Activated CD4-positive, alpha-beta T cell treated with anti-CD3 and anti-CD28 coated beads, Interleukin-2, amount 10 ng/mL, durations not matched to agents 24 days and 14 days (primary cell): ENCODE measurements around the gene SLC6A9. TPM values are rescaled to one million over a fixed set of nuclear protein-coding genes. Genes with fewer than 3 reads are reported as not detected.
A peak's percentile ranks its signal among the peaks of the same experiment; 100 is the strongest.

Source experiments
- DNase-seq: peaks from one replicate; pipeline ENCODE4 v3.0.0; 2022
- H3K27ac Mint-ChIP-seq: one replicate; pipeline ENCODE4 v1.8.0; 2022; ENCODE audit warnings: mild to moderate bottlenecking, mixed read lengths
- H3K27me3 Mint-ChIP-seq: one replicate; pipeline ENCODE4 v1.8.0; 2022; ENCODE audit warnings: mixed read lengths
- H3K36me3 Mint-ChIP-seq: one replicate; pipeline ENCODE4 v1.8.0; 2022; ENCODE audit warnings: low read depth, mild to moderate bottlenecking, mixed read lengths
- H3K4me1 Mint-ChIP-seq: one replicate; pipeline ENCODE4 v1.8.0; 2021; ENCODE audit warnings: mixed read lengths
- H3K4me3 Mint-ChIP-seq: one replicate; pipeline ENCODE4 v1.8.0; 2022; ENCODE audit warnings: mild to moderate bottlenecking, moderate library complexity, mixed read lengths
- H3K9me3 Mint-ChIP-seq: one replicate; pipeline ENCODE4 v1.8.0; 2021; ENCODE audit warnings: mixed read lengths
- intact Hi-C: fragments of 100-400 bp; cut with micrococcal nuclease; formaldehyde crosslinking; loops from one replicate; pipeline ENCODE4 v1.15.1; 2023
- total RNA-seq: library from RNA; stranded (reverse); gene quantifications from 2 replicates; pipeline ENCODE4 v1.2.3, GENCODE V29; 2022

SLC6A9 gene
- total RNA-seq, 1 donor from 2014 or later: 6.5 TPM

GRCh38 chr1:44061857-44062256 lies 30.6 kb upstream of the SLC6A9 start:
- H3K4me3 Mint-ChIP-seq: no peak overlapping the region
- no peak overlapping the region for H3K27ac Mint-ChIP-seq
- no peaks in the 10 kb centered on the region for H3K4me1 Mint-ChIP-seq

GRCh38 chr1:44060830-44061267 lies 29.6 kb upstream of the SLC6A9 start:
- Mint-ChIP-seq H3K4me1 (no peaks in the 10 kb centered on the region), H3K36me3 (no peaks in the 10 kb centered on the region), H3K27me3 (peaks cover 22% of the 10 kb centered on the region), H3K4me3 (no peak overlapping the region), H3K9me3 (no peaks in the 10 kb centered on the region), H3K27ac (no peak overlapping the region)
- intact Hi-C loops: no loop called here
- DNase-seq: no peak

More at GRCh38 chr1:44061857-44062256, 30.6 kb upstream of the SLC6A9 start:
- DNase-seq: no peak
- H3K27me3 Mint-ChIP-seq: peaks cover 24% of the 10 kb centered on the region
- no peaks in the 10 kb centered on the region for H3K9me3 Mint-ChIP-seq
- intact Hi-C loops: no loop called here
- no peaks in the 10 kb centered on the region for H3K36me3 Mint-ChIP-seq

DNA sequence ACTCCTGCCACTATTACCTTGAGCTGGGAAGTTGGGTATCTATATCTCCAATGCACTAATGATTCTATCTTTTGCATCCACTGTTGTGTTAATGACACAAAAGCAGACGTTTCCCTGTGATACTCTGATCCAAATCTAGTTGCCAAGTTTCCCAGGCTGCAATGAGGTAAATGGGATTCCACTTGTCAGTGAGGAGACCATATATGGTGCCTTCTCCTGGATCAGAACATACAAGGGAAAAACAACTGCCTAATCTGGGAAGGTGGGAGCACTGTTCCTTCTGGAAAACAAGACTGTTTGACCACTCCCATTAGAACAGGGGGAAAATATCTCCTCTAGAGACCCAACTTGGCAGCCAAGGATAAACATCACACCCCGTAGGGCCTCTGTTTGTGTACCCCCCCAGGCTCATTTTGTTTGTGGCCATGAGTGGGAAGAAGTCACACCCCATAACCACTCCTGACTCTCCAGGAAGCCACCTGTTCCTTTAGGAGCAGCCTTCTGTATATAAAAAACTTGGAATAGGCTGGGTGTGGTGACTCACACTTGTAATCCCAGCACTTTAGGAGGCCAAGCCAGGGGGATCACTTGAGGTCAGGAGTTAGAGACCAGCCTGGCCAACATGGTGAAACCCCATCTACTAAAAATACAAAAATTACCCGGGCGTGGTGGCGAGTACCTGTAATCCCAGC lies 28.5 kb upstream of the SLC6A9 start:
- Mint-ChIP-seq H3K27me3 (peaks cover 22% of the 10 kb centered on the region), H3K9me3 (no peaks in the 10 kb centered on the region), H3K27ac (no peak overlapping the region), H3K36me3 (no peaks in the 10 kb centered on the region), H3K4me3 (no peak overlapping the region), H3K4me1 (no peaks in the 10 kb centered on the region)
- DNase-seq: no peak
- intact Hi-C loops: no loop called here

DNA sequence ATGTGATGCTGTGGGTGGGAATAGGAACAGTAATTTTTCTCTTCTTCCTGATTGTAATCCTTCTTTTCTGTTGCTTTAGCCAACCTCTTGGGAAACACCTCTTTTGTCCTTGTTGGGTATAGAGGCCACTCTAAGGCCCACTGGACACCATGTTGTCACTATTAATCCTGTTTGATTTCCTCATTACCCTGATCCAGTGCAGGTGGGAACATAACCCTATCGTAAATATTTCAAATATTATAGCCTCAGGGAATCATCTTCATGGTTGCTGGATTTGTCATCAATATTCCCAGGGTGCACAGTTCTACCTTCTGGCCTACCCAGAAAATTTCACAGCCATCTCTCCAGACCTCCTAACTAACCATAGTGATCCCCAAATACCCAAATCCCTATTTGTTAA lies 27.9 kb upstream of the SLC6A9 start:
- Mint-ChIP-seq H3K9me3 (no peaks in the 10 kb centered on the region), H3K27ac (no peak overlapping the region), H3K27me3 (peaks cover 22% of the 10 kb centered on the region), H3K36me3 (no peaks in the 10 kb centered on the region), H3K4me1 (no peaks in the 10 kb centered on the region), H3K4me3 (no peak overlapping the region)
- no peak for DNase-seq
- intact Hi-C loops: no loop called here

GRCh38 chr1:44057293-44057692 lies 26.0 kb upstream of the SLC6A9 start:
- Mint-ChIP-seq H3K4me1 (no peaks in the 10 kb centered on the region), H3K9me3 (no peaks in the 10 kb centered on the region), H3K36me3 (no peaks in the 10 kb centered on the region), H3K27me3 (peaks cover 13% of the 10 kb centered on the region), H3K27ac (no peak overlapping the region), H3K4me3 (no peak overlapping the region)
- no peak for DNase-seq
- intact Hi-C loops: no loop called here

GRCh38 chr1:44053394-44053793 lies 22.1 kb upstream of the SLC6A9 start:
- no peak for DNase-seq
- intact Hi-C loops: no loop called here
- Mint-ChIP-seq H3K9me3 (no peaks in the 10 kb centered on the region), H3K36me3 (no peaks in the 10 kb centered on the region), H3K27me3 (peaks cover 7% of the 10 kb centered on the region), H3K4me1 (peaks cover 6% of the 10 kb centered on the region), H3K4me3 (no peak overlapping the region), H3K27ac (no peak overlapping the region)

DNA sequence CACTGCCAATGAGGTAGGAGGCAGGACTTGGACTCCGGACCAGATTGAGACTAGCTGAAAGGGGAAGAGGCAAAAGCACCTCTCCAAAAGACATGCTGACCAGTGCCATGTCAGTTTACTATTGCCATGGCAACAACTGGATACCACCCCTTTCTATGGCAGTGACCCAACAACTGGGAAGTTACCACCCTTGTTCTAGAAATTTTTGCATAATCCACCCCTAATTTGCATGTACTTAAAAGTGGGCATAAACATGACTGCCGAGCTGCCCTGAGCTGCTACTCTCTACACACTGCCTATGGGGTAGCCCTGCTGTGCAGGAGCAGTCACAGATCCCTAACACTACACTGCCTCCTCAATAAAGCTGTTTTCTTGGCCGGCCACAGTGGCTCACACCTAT lies 19.0 kb upstream of the SLC6A9 start:
- intact Hi-C loops: no loop called here
- H3K27ac Mint-ChIP-seq: no peak overlapping the region
- peaks cover 2% of the 10 kb centered on the region for H3K27me3 Mint-ChIP-seq
- H3K36me3 Mint-ChIP-seq: no peaks in the 10 kb centered on the region
- H3K4me1 Mint-ChIP-seq: peaks cover 19% of the 10 kb centered on the region
- H3K9me3 Mint-ChIP-seq: no peaks in the 10 kb centered on the region
- H3K4me3 Mint-ChIP-seq: no peak overlapping the region
- DNase-seq: no peak

DNA sequence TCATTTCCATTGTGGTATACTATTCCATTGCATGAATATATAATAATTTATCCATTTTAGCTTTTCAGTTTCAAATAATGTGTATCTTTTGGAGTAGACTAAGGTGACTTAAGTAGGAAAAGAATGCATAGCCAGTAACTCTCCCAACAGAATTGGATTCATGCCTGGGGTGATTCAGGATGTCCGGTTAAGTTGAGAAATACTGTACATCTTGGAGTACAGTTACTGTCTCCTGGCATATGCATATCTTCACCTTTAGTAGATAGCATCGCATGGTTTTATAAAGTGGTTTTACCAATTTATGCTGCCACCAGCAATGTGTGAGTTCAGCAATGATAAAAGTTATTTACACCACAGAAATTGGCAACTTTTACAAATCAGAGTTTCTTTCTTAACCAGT lies 18.6 kb upstream of the SLC6A9 start:
- Mint-ChIP-seq H3K4me1 (peaks cover 19% of the 10 kb centered on the region), H3K27ac (no peak overlapping the region), H3K36me3 (no peaks in the 10 kb centered on the region), H3K27me3 (peaks cover 2% of the 10 kb centered on the region), H3K9me3 (no peaks in the 10 kb centered on the region), H3K4me3 (no peak overlapping the region)
- intact Hi-C loops: no loop called here
- no peak for DNase-seq

- no peak overlapping the region for H3K4me3 Mint-ChIP-seq
- peaks cover 19% of the 10 kb centered on the region for H3K4me1 Mint-ChIP-seq
- DNase-seq: no peak
- H3K36me3 Mint-ChIP-seq: no peaks in the 10 kb centered on the region
- peak overlapping the region; percentile 59 for H3K27ac Mint-ChIP-seq
- peaks cover 2% of the 10 kb centered on the region for H3K27me3 Mint-ChIP-seq
- intact Hi-C loops: no loop called here
- H3K9me3 Mint-ChIP-seq: no peaks in the 10 kb centered on the region
Measured at GRCh38 chr1:44048532-44049215, 17.4 kb upstream of the SLC6A9 start.

GRCh38 chr1:44047131-44047530 lies 15.9 kb upstream of the SLC6A9 start:
- Mint-ChIP-seq H3K4me3 (no peak overlapping the region), H3K27me3 (peaks cover 2% of the 10 kb centered on the region), H3K9me3 (no peaks in the 10 kb centered on the region), H3K27ac (no peak overlapping the region), H3K4me1 (peaks cover 19% of the 10 kb centered on the region), H3K36me3 (no peaks in the 10 kb centered on the region)
- no peak for DNase-seq
- intact Hi-C loops: no loop called here

DNA sequence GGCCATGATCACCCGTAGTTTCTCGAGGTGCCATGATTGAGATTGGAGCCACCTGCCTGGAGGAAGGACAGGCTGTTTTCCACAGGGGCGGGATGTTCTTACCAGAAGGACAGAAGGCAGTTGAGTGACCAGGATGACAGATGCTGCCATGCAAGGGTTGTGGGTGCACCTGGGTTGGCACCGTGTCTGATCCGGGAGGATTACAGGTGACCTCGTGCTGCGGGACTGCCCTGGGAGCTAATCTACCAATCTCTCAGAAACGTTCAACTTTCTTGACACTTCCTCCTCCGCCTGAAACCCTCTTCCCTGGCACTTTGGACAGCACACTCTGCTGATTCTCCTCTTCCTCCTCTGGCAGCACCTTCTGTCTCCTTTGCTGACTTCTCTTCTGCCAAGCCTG lies 13.8 kb upstream of the SLC6A9 start:
- Mint-ChIP-seq H3K27ac (no peak overlapping the region), H3K27me3 (peaks cover 7% of the 10 kb centered on the region), H3K36me3 (no peaks in the 10 kb centered on the region), H3K4me3 (no peak overlapping the region), H3K9me3 (no peaks in the 10 kb centered on the region), H3K4me1 (peaks cover 19% of the 10 kb centered on the region)
- no peak for DNase-seq
- intact Hi-C loops: no loop called here

- Mint-ChIP-seq H3K9me3 (no peaks in the 10 kb centered on the region), H3K36me3 (no peaks in the 10 kb centered on the region), H3K27ac (no peak overlapping the region), H3K4me1 (peaks cover 19% of the 10 kb centered on the region), H3K27me3 (peaks cover 11% of the 10 kb centered on the region), H3K4me3 (no peak overlapping the region)
- no peak for DNase-seq
- intact Hi-C loops: no loop called here
Measured at GRCh38 chr1:44044071-44044801, 13.0 kb upstream of the SLC6A9 start.

DNA sequence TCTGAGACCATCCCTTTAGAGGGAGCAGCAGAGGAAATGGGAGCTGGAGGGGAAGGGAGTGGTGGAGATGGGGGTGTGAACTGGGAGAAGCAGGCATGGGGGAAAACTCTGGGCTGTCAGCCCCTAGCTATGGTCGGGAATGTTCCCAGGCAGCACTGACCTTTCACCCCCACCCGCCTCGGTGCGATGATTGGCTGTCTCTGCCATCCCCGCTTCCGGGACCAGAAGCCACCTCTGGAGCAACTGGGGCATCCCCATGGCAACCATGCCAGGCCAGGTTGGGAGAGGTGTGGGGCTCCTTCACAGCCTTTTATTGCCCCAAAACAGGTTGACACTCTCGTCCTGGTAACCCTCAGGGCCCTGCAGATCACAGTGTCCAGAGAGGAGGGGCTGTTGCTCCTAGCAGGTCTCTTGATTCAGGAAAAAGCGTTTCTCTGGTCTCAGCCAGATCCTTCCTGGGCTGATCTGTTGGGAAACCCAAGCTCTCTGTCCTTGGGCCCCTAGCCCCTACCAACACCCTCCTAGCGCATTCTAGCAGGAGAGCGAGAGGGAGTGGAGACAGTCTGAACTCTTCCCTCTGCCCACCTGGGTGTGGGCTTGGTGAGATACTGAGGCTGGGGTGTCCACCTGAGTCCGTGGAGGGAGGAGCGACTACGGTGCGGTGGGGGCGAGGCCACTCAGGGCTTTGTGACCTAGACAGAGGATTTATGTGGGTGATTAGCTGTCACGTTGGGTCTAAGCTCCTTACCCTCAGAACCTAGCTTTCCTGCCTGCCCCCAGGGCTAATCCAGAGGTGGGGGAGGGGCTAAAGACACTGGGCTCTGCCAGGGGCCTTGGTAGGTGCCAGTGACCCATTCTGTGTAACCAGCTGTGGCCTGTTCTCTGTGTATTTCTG lies 12.2 kb upstream of the SLC6A9 start:
- H3K27ac Mint-ChIP-seq: no peak overlapping the region

More for the DNA sequence above, 12.2 kb upstream of the SLC6A9 start:
- Mint-ChIP-seq H3K27me3 (peaks cover 11% of the 10 kb centered on the region), H3K36me3 (no peaks in the 10 kb centered on the region), H3K4me1 (peaks cover 13% of the 10 kb centered on the region), H3K9me3 (no peaks in the 10 kb centered on the region), H3K4me3 (no peak overlapping the region)
- no peak for DNase-seq
- intact Hi-C loops: no loop called here
